NCI-H82 (cell line): ENCODE data around the gene ARHGAP4.

Source experiments
- DNase-seq: peaks from one replicate; lab custom pipeline; 2025; lab: John Stamatoyannopoulos, UW

Gene ARHGAP4

GRCh38 chrX:153963546-153963945 is 37.5 kb upstream of the ARHGAP4 start:
- DNase-seq = no peak

GRCh38 chrX:153961292-153961691 is 35.2 kb upstream of the ARHGAP4 start:
- no peak for DNase-seq

DNA sequence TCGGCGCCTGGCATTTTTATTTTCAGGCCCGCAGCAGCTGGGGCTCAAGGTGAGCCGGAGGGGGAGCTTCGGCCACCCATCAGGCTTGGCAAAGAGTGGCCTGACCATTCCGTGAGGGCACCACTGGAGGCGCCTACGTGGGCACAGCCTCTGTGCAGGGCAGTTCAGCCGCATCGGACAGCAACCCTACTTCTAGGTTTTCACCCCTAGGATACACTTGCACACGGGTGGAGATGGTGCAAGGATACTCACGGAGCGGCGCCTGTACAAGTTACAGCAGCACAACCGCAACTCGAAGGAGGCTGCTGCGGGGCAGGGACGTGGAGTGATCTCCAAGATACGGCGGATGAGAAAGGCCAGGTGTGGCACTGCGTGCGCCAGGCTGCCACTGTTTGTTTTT is 34.7 kb upstream of the ARHGAP4 start:
- DNase-seq = no peak

GRCh38 chrX:153960077-153960476 is 34.0 kb upstream of the ARHGAP4 start:
- DNase-seq = no peak

DNA sequence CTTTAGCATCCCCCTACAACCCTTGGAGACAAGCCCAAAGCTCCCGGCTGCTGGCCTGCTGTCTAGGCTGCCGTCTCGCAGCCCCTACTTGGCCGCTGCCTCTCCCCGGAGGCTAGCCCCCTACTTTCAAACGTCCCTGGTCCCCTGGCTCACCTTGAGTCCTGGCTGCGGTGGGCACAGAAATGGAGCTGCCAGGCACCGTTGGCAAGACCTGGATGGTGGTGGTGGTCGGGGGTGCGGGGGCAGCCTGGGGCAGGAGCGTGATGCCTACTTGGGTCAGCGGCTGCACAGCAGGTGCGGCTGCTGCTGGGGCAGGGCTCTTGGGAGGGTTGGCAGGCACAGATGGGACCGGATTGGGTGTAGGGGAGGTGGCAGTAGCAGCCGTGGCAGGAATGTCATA is 33.6 kb upstream of the ARHGAP4 start:
- no peak for DNase-seq

GRCh38 chrX:153958605-153959004 is 32.5 kb upstream of the ARHGAP4 start:
- no peak for DNase-seq

GRCh38 chrX:153957224-153957623 is 31.2 kb upstream of the ARHGAP4 start:
- DNase-seq = no peak

DNA sequence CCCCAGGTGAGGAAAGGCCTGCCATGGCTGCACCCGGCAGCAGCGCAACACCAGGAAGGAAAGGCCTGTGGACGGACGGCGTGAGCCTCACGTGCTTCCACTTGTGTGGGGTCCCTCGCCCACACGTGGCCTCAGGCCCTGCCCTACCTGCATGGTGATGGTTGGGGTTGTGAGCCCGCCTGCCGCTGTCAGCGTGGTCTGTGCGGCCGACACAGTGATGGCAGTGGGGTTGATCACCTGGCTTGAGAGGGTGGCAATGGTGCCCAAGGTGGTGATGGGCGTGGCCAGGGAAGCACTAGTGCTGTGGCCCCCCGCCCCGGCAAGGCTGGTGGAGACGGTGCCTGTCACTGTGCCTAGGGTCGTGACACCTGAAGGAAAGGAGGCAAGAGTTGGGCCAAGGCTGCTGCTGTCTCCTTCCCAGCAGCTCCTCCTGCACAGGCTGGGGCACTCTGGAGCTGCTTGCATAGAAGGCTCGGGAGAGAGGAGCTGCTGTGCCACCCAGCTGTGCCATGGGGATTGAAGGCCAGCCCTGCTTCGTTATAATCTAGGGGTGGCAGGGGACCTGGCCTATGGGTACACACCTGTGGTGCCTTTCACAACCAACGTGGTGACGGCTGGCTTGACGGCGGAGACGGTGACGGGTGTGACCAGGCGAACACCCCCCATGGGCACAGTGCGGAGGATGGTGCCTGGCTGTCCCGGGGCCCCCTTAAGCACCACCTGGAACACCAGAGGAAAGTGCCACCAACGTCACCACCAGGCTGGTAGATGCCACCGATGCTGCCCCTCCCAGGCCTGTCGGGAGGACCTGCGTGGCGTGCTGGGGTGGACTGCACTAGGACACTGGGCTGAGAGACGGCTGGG is 30.2 kb upstream of the ARHGAP4 start:
- no peak for DNase-seq

DNA sequence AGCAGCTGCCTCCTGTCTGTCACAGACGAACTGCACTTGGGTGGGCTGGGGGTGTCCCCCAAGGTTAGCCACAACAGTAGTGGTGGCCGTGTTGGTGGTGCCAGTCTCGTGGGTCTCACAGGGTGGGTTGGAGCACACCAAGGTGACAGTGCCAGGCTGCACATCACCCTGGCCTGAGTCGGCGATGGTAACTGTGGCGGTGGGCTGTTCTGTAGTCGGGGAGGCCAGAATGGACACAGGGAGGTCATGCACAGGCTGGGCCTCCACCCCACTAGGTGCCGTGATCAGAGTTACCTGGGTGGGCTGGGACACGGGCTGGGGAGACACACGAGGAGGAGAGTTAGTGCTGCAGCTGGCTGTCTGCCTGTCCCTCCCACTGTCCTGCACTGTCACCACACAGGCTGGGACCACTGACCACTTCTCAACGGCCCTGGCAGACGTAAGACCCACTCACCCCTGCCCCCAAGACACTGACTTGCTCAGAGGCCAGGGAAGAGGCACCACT is 29.2 kb upstream of the ARHGAP4 start:
- no peak for DNase-seq

- no peak for DNase-seq
Observed at GRCh38 chrX:153954558-153955227, 28.6 kb upstream of the ARHGAP4 start.

- no peak for DNase-seq
Observed at GRCh38 chrX:153953892-153954557, 28.0 kb upstream of the ARHGAP4 start.

- DNase-seq = peak; percentile 79
Observed at GRCh38 chrX:153953342-153953830, 27.3 kb upstream of the ARHGAP4 start.

- DNase-seq = no peak
Observed at GRCh38 chrX:153952373-153953026, 26.4 kb upstream of the ARHGAP4 start.

DNA sequence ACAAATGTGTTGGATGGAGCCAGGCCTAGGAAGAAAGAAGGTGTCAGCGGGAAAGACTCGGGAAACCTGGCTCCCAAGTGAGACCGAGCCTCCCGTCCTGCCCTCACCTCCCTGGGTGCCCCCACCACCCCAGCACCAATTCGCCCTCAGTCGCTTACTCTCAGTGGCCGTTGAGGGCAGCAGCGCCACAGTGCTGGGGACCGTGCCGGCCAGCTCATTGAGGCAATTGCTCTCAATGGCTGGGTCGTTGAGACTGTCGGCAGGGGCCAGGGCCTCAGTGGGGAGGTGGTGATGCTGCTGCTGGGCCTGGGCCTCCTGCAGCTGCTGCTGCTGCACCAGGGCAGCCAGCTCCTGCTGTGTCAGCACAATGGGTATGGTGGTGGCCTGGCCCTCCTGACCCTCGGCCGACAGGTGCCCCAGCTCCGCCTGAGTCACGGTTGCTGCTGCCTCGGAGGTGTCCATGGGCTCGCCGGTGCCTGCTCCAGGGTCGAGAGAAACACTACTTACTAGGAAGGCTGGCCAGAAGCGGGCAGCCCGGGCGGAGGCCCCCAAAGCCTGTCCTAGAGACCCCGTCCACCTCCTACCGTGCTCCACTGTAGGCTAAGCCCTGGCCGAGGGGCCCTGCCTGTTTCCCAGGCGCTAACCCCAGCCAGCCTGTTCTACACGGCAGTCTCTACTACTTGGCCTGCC is 25.8 kb upstream of the ARHGAP4 start:
- DNase-seq = no peak

GRCh38 chrX:153950127-153950526 is 24.1 kb upstream of the ARHGAP4 start:
- no peak for DNase-seq

DNA sequence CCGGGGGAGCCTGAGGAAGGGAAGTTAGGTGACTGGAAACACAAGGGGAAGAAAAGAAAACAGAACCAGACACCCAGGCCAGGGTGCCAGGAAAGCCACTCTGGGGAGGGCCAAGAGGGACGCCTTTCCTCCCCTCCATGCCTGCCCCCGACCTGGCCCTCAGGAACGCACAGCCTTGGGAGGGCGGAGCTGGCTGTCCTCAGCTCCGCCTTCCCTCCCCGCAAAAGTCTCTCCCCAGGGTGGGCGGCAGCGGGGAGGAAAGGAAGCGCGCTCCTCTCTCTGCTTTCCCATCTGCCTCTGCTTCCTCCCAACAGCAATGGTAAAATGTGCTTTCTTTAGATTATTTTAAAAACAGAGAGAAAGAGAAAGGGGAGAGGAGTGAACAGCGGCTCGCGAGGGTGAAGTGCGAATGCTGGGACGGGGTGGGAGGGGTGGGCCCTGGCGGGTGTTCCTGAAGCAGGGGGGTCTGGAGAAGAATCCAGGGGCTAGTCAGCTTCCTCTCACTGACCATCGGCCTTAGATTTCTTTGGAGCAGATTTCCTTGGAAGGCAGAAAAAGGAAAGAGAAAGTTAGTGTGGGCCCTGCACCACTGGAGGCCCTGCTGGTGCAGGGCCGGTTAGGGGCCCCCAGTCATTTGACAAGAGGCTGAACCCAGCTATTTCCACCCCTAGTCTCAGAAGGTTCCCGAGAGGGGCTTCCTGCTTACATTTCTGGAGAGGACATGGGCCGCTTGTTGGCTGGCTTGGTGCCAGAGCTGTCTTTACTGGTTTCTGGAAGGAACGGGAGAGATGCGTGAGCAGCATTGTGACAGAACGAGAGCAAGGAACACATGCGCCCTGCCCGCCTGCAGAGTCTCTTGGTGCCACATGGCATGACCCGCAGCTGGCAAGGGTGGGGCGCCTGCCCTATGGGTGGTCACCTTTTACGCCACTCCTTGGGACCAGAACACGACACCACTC is 23.1 kb upstream of the ARHGAP4 start:
- DNase-seq = no peak

GRCh38 chrX:153948002-153948466 is 22.0 kb upstream of the ARHGAP4 start:
- DNase-seq = no peak

DNA sequence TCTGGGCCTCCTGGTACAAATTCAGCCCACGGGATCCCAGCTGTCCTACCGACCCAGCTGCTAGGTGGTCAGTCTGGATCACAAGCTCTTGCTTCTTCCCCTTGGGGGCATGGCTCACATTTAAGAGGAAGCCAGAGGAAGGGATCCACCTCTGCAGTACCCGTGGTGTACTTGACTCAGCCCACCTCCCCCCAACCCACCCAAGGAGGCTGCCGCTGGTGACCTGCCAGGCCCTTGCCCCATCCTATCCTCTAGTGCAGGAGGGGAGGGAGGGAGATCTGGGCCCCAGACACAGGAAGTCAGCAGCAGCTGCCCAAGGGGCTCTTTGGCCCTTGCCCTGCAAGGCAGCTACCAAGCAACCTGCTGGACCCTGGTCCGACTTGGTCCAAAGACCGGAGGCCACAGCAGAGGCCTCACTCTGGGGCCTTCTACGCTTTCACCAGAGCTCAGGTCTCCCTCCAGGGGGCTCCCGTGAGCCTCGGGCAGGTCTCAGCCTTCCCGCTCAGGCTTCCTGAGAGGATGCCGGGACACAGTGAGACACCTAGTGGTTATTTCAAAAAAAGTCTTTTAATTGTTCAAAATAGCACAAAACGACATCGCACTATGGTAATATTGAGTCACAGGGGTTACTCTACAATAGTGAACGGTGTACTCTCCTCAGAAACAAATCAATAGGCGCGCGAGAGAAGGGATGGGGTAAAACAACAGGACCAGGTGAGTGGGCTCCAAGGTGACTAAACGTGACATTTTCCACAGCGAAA is 21.1 kb upstream of the ARHGAP4 start:
- DNase-seq = peak; percentile 91
